Uterus (tissue), 2 donors: ENCODE results near the gene RPS6KA2.

Experiments used
- POLR2A ChIP-seq, 2 donors: fragments of 450-650 bp; IDR thresholded peaks; one replicate each; pipeline ENCODE4 v1.6.1; 2016; ENCODE audit warnings: antibody characterized with exemption in 2 of 2, mild to moderate bottlenecking in 1 of 2, moderate library complexity in 1 of 2
- TF ChIP-seq, protein P1 (sequence below), 4 experiments: fragments of 200-600 bp in 2 of 4; fragments of 450-650 bp in 2 of 4; sonication (generic) in 2 of 4; IDR thresholded peaks; one replicate each; pipeline ENCODE4 v1.5.1; 2016 to 2019; ENCODE audit warnings: antibody characterized with exemption in 4 of 4, mild to moderate bottlenecking in 2 of 4, moderate library complexity in 1 of 4

GRCh38 chr6:166361077-166361429, 266.0 kb downstream of the RPS6KA2 start:
- TF ChIP-seq, protein P1, sequence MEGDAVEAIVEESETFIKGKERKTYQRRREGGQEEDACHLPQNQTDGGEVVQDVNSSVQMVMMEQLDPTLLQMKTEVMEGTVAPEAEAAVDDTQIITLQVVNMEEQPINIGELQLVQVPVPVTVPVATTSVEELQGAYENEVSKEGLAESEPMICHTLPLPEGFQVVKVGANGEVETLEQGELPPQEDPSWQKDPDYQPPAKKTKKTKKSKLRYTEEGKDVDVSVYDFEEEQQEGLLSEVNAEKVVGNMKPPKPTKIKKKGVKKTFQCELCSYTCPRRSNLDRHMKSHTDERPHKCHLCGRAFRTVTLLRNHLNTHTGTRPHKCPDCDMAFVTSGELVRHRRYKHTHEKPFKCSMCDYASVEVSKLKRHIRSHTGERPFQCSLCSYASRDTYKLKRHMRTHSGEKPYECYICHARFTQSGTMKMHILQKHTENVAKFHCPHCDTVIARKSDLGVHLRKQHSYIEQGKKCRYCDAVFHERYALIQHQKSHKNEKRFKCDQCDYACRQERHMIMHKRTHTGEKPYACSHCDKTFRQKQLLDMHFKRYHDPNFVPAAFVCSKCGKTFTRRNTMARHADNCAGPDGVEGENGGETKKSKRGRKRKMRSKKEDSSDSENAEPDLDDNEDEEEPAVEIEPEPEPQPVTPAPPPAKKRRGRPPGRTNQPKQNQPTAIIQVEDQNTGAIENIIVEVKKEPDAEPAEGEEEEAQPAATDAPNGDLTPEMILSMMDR (IDR thresholded peaks at IDR 0.05) = no peak
- no peak for TF ChIP-seq POLR2A (IDR thresholded peaks at IDR 0.05)
